ENCODE measurements around the gene FBXO31.

The FBXO31 gene

DNA sequence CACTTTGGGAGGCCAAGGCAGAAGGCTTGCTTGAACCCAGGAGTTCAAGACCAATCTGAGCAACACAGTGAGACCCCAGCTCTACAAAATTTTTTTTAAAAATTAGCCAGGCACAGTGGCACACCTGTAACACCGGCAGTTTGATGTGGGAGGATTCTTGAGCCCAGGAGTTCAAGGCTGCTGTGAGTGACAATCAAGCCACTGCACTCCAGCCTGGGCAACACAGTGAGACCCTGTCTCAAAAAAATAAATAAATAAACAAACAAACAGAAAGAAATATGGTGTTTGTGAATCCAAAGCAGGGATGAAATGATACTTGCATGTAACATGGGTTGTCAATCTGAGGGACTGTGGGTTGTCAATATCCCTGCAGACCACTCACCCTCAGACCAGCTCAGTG, 16.6 kb downstream of the FBXO31 start:
- Histone ChIP-seq H2AFZ (ENCODE audit: low read length) (no peak overlapping the region), H3K4me2 (ENCODE audit: low read depth, low read length) (no peak overlapping the region), H3K79me2 (ENCODE audit: low read length) (peaks cover 24% of the 10 kb centered on the region), H3F3A (ENCODE audit: insufficient read depth, low read length) (no peaks in the 10 kb centered on the region), H3K4me1 (ENCODE audit: low read length) (no peaks in the 10 kb centered on the region), H3K4me3 (ENCODE audit: low read length) (no peak overlapping the region), H3K9me3 (replicated peaks; ENCODE audit: insufficient read depth, low read length) (no peaks in the 10 kb centered on the region), H3K36me3 (replicated peaks; ENCODE audit: insufficient read depth, low read length) (no peaks in the 10 kb centered on the region), H3K9ac (ENCODE audit: low read length) (no peak overlapping the region), H4K20me1 (ENCODE audit: insufficient read depth, low read length) (no peaks in the 10 kb centered on the region), H3K27ac (ENCODE audit: low read length) (no peak overlapping the region), H3K27me3 (replicated peaks; ENCODE audit: insufficient read depth, low read length) (no peaks in the 10 kb centered on the region), H3K9me2 (replicated peaks; ENCODE audit: insufficient read depth, low read length) (no peaks in the 10 kb centered on the region)
- TF ChIP-seq EZH2phosphoT487 (IDR thresholded peaks at IDR 0.05; ENCODE audit: low read length) (no peak), EZH2 (optimal IDR thresholded peaks at IDR 0.05; ENCODE audit: low read depth, low read length) (no peak)
- TF ChIP-seq, protein P1, sequence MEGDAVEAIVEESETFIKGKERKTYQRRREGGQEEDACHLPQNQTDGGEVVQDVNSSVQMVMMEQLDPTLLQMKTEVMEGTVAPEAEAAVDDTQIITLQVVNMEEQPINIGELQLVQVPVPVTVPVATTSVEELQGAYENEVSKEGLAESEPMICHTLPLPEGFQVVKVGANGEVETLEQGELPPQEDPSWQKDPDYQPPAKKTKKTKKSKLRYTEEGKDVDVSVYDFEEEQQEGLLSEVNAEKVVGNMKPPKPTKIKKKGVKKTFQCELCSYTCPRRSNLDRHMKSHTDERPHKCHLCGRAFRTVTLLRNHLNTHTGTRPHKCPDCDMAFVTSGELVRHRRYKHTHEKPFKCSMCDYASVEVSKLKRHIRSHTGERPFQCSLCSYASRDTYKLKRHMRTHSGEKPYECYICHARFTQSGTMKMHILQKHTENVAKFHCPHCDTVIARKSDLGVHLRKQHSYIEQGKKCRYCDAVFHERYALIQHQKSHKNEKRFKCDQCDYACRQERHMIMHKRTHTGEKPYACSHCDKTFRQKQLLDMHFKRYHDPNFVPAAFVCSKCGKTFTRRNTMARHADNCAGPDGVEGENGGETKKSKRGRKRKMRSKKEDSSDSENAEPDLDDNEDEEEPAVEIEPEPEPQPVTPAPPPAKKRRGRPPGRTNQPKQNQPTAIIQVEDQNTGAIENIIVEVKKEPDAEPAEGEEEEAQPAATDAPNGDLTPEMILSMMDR (IDR thresholded peaks at IDR 0.05; ENCODE audit: low read length), result no peak
- no peak for DNase-seq

DNA sequence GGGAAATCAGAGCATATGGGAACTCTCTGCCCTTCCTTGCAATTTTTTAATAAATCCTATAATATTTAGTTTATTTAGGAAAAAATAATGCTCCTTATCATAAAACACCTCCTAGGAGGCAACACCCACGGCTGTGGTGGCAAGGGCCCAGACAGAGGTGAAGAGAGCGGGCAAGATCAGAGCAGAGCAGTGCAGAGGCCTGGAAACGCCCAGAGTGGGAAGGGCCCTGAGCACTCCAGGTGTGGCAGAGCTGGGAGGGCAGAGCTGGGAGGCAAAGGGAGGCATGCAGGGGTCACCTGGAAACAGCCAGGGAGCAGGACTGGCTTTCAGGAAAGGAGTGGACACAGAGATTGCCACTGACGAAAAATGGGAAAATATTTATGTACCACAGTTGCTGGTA, 17.3 kb downstream of the FBXO31 start:
- Histone ChIP-seq H3K9me3 (replicated peaks; ENCODE audit: insufficient read depth, low read length) (no peaks in the 10 kb centered on the region), H3K4me3 (ENCODE audit: low read length) (no peak overlapping the region), H3K9ac (ENCODE audit: low read length) (no peak overlapping the region), H3K27ac (ENCODE audit: low read length) (no peak overlapping the region), H3K36me3 (replicated peaks; ENCODE audit: insufficient read depth, low read length) (no peaks in the 10 kb centered on the region), H3K79me2 (ENCODE audit: low read length) (peaks cover 19% of the 10 kb centered on the region), H3K4me2 (ENCODE audit: low read depth, low read length) (no peak overlapping the region), H3K4me1 (ENCODE audit: low read length) (no peaks in the 10 kb centered on the region), H3K27me3 (replicated peaks; ENCODE audit: insufficient read depth, low read length) (no peaks in the 10 kb centered on the region), H3F3A (ENCODE audit: insufficient read depth, low read length) (no peaks in the 10 kb centered on the region), H3K9me2 (replicated peaks; ENCODE audit: insufficient read depth, low read length) (no peaks in the 10 kb centered on the region), H4K20me1 (ENCODE audit: insufficient read depth, low read length) (no peaks in the 10 kb centered on the region), H2AFZ (ENCODE audit: low read length) (no peak overlapping the region)
- TF ChIP-seq, protein P1 (IDR thresholded peaks at IDR 0.05; ENCODE audit: low read length), result no peak
- TF ChIP-seq EZH2 (optimal IDR thresholded peaks at IDR 0.05; ENCODE audit: low read depth, low read length), result no peak
- no peak for TF ChIP-seq EZH2phosphoT487 (IDR thresholded peaks at IDR 0.05; ENCODE audit: low read length)
- DNase-seq, result no peak

DNA sequence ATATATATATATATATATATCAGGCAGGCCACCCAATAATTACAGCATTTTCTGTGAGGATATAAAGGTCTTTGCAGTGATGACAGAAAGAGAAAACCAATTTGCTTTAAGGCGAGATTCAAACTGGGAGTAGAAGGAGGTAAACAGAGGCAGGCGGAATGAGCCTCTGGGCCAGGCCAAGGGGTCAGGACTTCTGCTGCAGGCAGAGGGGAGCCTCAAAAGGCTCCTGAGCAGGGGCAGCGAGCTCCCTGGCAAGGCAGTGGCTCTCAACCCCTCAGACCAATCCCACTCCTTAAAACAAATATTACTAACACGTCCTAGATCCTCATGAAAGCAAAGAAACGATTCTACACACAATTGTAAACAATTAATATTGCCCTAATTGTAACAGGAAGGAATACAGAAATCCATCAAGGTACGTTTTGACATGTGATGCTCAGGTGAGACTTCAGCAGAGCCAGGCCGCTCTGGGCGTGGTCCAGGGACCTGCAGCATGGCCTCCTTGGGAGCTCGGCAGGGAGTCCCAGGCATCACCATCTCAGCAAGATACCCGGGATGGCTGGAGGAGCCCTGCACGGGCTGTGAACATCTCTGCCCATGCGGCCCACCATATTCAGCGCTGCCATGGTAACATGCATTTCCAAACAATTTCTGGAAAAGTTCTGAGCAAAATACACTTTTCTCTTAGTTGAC, 18.4 kb downstream of the FBXO31 start:
- H4K20me1 ChIP-seq (ENCODE audit: insufficient read depth, low read length), result no peaks in the 10 kb centered on the region
- H3K36me3 ChIP-seq (replicated peaks; ENCODE audit: insufficient read depth, low read length), result no peaks in the 10 kb centered on the region
- no peaks in the 10 kb centered on the region for H3F3A ChIP-seq (ENCODE audit: insufficient read depth, low read length)
- no peaks in the 10 kb centered on the region for H3K4me1 ChIP-seq (ENCODE audit: low read length)
- TF ChIP-seq EZH2 (optimal IDR thresholded peaks at IDR 0.05; ENCODE audit: low read depth, low read length) (no peak), EZH2phosphoT487 (IDR thresholded peaks at IDR 0.05; ENCODE audit: low read length) (no peak)
- TF ChIP-seq, protein P1 (IDR thresholded peaks at IDR 0.05; ENCODE audit: low read length), result no peak
- H3K27me3 ChIP-seq (replicated peaks; ENCODE audit: insufficient read depth, low read length), result no peaks in the 10 kb centered on the region
- no peak for DNase-seq
- no peak overlapping the region for H3K4me2 ChIP-seq (ENCODE audit: low read depth, low read length)
- H3K4me3 ChIP-seq (ENCODE audit: low read length), result no peak overlapping the region
- no peak overlapping the region for H3K27ac ChIP-seq (ENCODE audit: low read length)
- H2AFZ ChIP-seq (ENCODE audit: low read length), result no peak overlapping the region
- H3K79me2 ChIP-seq (ENCODE audit: low read length), result peaks cover 10% of the 10 kb centered on the region; the same call in 1 of the 2 replicates
- no peaks in the 10 kb centered on the region for H3K9me3 ChIP-seq (replicated peaks; ENCODE audit: insufficient read depth, low read length)
- no peak overlapping the region for H3K9ac ChIP-seq (ENCODE audit: low read length)
- H3K9me2 ChIP-seq (replicated peaks; ENCODE audit: insufficient read depth, low read length), result no peaks in the 10 kb centered on the region

Measured in MM.1S (cell line).